ENCODE results near the gene SLC7A6OS. TPM values are rescaled to one million over a fixed set of nuclear protein-coding genes. Genes with fewer than 3 reads are reported as not detected.

SLC7A6OS gene
- total RNA-seq, 1 donor from 2014 or later, result 42.0 TPM

DNA sequence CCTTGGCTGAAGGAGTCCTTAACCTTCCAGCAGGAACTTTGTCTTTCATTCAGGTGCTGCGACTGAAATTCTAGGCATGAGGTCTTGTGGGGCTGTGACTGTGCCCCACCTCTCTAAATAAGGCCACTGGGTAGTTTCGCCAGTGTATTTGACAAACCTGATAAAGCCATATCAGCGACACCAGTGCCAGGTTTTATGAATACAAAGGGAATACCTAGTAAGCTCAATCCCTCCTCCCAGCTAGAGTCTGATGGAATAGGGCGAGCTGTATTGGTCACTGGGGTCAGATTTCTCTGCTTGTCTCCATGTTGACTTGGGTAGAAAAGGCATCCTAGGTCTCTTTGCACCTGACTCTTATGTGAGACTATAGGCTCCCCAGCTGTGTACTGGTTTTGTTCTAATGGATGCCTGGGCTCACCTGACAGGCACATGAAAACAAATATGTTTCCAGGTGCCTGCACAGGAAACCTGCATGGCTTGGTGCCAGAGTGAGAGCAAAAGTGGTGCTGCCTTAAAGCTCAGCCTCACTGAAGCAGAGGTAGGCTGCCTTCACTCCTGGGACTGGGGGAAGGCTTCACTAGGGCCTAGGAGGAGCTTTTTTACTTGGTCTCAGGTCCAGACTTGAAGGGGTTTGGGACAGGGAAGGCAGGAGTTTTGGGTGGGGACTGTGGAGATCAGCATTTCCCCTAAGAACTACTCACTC is 38.1 kb downstream of the SLC7A6OS start:
- ChIA-PET POLR2A (interaction anchor here (0.8 to 2.8 kb wide), 4 partner anchors 9 to 38 kb away, joined by 3 to 13 read pairs (median 6); partner anchors contain the start of genes PRMT7, SLC7A6 and SLC7A6OS), CTCF (interaction anchor here (0.9 to 2.6 kb wide), 5 partner anchors 9 to 15 kb away, joined by 3 to 13 read pairs (median 7); partner anchors contain the start of gene SLC7A6)

DNA sequence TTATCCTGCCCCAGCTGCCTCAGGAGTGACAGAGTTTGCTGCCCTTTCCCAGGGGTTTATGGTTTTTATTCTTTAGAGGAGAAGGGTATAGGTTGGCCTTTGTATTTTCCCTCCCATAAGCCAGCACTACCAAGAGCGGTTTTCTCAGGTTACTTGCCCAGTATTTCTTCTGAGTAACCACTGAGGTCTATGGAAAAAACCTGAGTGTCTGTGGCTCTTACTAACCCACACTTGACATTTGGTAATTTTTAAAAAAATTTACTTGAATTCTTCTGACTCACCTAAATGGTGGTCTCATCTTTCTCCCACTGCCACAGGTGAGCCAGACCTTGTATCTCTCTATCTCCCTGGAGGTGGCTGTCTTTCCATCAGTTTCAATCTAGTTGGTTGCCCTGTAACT is 40.4 kb downstream of the SLC7A6OS start:
- peaks cover 49% of the 10 kb centered on the region for H3K36me3 Mint-ChIP-seq (ENCODE audit: low read depth)
- POLR2A ChIA-PET, result interaction anchor here (0.6 to 1.5 kb wide), 2 partner anchors 13 to 14 kb away, joined by 3 to 4 read pairs; no protein-coding TSS in a partner anchor
- no peaks in the 10 kb centered on the region for H3K9me3 Mint-ChIP-seq
- no peak overlapping the region for H3K27ac Mint-ChIP-seq
- H3K4me3 Mint-ChIP-seq, result no peak overlapping the region
- CTCF ChIA-PET, result no interaction called here
- ATAC-seq (ENCODE audit: low read depth), result no peak
- TF ChIP-seq, protein P1, sequence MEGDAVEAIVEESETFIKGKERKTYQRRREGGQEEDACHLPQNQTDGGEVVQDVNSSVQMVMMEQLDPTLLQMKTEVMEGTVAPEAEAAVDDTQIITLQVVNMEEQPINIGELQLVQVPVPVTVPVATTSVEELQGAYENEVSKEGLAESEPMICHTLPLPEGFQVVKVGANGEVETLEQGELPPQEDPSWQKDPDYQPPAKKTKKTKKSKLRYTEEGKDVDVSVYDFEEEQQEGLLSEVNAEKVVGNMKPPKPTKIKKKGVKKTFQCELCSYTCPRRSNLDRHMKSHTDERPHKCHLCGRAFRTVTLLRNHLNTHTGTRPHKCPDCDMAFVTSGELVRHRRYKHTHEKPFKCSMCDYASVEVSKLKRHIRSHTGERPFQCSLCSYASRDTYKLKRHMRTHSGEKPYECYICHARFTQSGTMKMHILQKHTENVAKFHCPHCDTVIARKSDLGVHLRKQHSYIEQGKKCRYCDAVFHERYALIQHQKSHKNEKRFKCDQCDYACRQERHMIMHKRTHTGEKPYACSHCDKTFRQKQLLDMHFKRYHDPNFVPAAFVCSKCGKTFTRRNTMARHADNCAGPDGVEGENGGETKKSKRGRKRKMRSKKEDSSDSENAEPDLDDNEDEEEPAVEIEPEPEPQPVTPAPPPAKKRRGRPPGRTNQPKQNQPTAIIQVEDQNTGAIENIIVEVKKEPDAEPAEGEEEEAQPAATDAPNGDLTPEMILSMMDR (IDR thresholded peaks at IDR 0.05), result no peak
- intact Hi-C loops (cut with micrococcal nuclease), result no loop called here
- no peaks in the 10 kb centered on the region for H3K27me3 Mint-ChIP-seq
- H3K4me1 Mint-ChIP-seq, result peaks cover 66% of the 10 kb centered on the region
- DNase-seq, result no peak

More for the DNA sequence above, 38.1 kb downstream of the SLC7A6OS start:
- Mint-ChIP-seq H3K4me1 (peaks cover 63% of the 10 kb centered on the region), H3K27ac (peak overlapping the region; percentile 69), H3K9me3 (no peaks in the 10 kb centered on the region), H3K27me3 (no peaks in the 10 kb centered on the region), H3K4me3 (peak overlapping the region; percentile 46), H3K36me3 (ENCODE audit: low read depth) (peaks cover 55% of the 10 kb centered on the region)
- intact Hi-C loops (cut with micrococcal nuclease), result no loop called here
- ATAC-seq (ENCODE audit: low read depth), result no peak
- DNase-seq, result no peak
- TF ChIP-seq, protein P1 (IDR thresholded peaks at IDR 0.05), result no peak

- ATAC-seq (ENCODE audit: low read depth) (no peak), DNase-seq (no peak)
- intact Hi-C loops (cut with micrococcal nuclease), result no loop called here
- TF ChIP-seq, protein P1 (IDR thresholded peaks at IDR 0.05), result no peak
- ChIA-PET CTCF (no interaction called here), POLR2A (interaction anchor here (1.4 to 1.5 kb wide), 2 partner anchors 12 to 15 kb away, joined by 4 to 8 read pairs; no protein-coding TSS in a partner anchor)
- Mint-ChIP-seq H3K4me3 (no peak overlapping the region), H3K4me1 (peaks cover 65% of the 10 kb centered on the region), H3K27me3 (no peaks in the 10 kb centered on the region), H3K36me3 (ENCODE audit: low read depth) (peaks cover 45% of the 10 kb centered on the region), H3K9me3 (no peaks in the 10 kb centered on the region), H3K27ac (no peak overlapping the region)
Measured at GRCh38 chr16:68269793-68270192, 41.0 kb downstream of the SLC7A6OS start.

GRCh38 chr16:68267612-68268405 is 42.9 kb downstream of the SLC7A6OS start:
- ATAC-seq (ENCODE audit: low read depth) (no peak), DNase-seq (no peak)
- TF ChIP-seq, protein P1 (IDR thresholded peaks at IDR 0.05), result no peak
- peaks cover 33% of the 10 kb centered on the region for H3K36me3 Mint-ChIP-seq (ENCODE audit: low read depth)
- peaks cover 58% of the 10 kb centered on the region for H3K4me1 Mint-ChIP-seq
- peak overlapping the region; percentile 35 for H3K27ac Mint-ChIP-seq
- intact Hi-C loops (cut with micrococcal nuclease), result no loop called here
- H3K9me3 Mint-ChIP-seq, result no peaks in the 10 kb centered on the region
- POLR2A ChIA-PET, result interaction anchor here (5.5 kb wide), 1 partner anchor 17 kb away, joined by 61 read pairs; no protein-coding TSS in a partner anchor
- CTCF ChIA-PET, result no interaction called here
- no peaks in the 10 kb centered on the region for H3K27me3 Mint-ChIP-seq
- H3K4me3 Mint-ChIP-seq, result no peak overlapping the region
